ENCODE measurements around the gene ITGA8.
"Not testable (repeated sequence)": the region's sequence is repeated elsewhere in the genome, so short reads cannot be mapped to it uniquely, and the experiment has no call there.

Gene ITGA8

DNA sequence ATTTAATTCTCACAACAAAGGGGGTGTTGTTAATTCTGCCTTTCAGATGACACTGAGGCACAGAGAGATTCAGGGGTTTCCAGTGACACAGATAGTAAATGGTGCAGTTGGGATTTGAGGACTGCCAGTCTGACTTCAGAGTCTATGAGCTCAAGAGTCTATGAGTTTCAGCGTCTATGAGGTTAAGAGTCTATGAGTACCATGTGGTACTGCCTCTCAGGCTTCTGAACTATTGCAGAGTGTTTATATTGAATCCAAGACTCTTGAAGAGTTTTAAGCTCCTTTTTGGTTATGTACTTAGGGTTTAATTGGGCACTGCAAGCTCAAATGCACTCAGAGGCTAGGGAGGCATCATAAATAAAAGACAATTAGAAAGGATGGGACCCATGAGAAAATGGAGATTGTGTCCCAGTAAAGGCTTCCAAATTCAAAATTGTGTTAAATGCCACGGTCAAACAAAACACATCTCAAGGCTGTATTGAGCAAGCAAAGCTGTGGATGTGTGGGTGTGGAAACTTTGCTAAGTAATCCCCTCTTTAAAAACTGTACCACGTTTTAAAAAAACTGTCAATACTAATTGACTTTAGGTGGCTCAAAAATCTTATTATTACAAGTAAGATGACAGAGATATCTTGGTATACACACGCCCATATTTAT is 224.7 kb downstream of the ITGA8 start:
- DNase-seq (ENCODE audit: low spot score), result no peak

DNA sequence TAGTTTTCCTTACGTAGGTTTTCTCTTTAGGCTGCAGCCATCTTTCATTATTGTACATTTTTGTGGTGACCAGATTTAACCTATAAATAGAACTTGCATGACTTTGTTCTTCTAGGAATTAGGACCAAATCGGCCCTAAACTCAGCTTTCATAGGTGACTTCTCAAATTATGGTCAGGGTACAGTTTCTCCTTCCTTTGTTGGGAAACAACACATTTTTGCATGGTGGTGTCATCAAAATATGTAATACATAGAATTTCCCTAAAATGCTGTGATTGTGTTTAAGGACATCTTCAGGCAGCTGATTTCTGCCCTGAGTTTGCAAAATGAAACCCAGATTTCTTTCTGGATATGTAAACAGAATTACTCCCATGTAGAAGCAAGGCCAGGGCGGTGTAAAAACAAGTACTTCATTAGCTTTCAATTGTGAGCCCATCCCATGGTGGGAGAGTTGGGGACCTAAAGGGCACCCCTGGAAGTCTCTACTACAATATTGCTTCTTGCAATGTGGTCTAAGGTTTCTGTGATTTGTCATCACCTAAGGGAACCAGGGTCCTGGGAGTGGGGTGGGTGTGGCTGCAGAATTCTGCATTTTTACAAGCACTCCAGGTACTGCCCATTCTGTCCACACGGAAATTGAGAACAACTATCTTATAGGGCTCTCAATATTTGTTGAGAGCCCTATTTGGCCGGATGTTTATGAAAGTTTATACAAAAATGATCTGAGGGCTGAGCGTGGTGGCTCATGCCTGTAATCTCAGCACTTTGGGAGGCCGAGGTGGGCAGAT is 227.7 kb downstream of the ITGA8 start:
- DNase-seq (ENCODE audit: low spot score), result no peak

DNA sequence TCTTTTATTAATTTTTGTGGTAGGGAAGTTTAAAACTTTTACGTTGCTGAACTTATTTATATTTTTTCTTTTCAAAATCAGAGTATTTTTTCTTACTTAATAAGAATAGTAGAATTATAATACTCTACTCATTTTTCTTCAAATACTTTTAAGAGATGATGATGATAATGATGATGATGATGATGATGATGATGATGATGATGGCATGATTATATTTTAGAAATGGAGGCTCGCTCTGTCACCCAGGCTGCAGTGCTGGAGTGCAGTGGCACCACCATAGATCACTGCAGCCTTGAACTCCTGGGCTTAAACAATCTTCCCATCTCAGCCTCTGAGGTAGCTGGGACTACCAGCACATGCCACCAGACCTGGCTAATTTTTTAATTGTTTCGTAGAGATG is 230.3 kb downstream of the ITGA8 start:
- DNase-seq (ENCODE audit: low spot score), result no peak

DNA sequence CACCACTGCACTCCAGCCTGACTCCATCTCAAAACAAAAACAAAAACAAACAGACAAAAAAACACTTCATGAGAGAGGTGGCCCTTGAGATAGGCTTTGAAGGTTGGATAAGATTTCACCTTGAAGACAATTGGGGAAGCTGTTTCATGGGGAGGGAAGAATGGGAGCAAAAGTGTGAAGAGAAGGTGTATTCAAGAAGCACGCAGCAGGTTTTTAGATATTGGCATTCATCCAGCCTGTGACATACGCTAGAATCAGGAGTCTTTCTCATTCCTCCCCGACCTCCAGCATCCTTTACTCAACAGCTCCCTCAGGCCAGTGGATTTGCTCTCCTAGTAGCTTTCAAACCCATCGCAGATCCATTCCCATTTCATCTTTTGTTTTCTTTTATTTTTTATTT is 232.3 kb downstream of the ITGA8 start:
- no peak for DNase-seq (ENCODE audit: low spot score)

DNA sequence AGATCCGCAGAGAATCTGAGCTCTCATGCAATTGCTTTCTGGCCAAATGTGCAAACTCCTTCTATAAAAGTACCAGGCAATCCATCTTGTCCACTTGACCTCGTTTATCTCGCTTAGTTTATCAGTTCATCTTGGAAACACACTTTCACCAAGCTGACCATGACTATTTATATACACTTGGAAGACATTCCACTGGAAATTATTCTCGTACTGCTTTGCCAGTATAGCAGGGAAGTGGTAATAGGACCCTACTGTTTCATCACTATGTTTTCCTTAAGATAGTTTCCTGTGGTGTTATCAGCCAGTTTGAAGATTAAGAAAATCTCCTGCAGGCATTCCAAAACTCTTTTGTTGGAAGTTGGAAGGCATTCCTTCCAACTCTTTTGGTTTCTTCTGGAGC is 233.3 kb downstream of the ITGA8 start:
- no peak for DNase-seq (ENCODE audit: low spot score)

DNA sequence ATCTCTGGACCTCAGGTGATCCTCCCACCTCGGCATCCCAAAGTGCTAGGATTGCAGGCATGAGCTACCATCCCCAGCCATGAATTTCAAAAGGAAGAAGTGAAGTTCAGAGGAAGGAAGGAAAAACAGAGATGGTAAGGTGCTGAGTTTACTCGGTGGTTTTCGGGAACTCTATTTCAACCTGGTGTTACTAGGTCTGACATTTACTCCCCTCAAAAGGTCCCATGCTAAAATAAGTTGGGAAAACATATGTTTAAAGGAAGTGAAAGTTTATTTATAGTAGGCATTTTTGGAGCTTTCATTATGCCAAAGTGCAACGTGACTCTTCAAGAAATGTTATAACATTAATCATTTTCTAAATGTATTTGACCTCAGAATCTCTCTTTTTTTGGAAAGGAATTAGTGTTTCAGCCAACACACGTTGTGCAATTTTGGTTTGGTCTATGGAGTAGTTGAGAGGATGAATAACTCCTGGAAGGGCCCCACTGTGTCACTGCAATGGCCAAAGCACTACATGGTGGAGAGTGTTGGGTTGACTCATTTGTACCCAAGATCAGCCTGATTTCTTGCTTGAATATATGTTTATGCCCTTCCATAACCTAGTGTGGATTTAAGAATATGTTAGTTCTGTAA is 233.9 kb downstream of the ITGA8 start:
- DNase-seq (ENCODE audit: low spot score), result no peak

DNA sequence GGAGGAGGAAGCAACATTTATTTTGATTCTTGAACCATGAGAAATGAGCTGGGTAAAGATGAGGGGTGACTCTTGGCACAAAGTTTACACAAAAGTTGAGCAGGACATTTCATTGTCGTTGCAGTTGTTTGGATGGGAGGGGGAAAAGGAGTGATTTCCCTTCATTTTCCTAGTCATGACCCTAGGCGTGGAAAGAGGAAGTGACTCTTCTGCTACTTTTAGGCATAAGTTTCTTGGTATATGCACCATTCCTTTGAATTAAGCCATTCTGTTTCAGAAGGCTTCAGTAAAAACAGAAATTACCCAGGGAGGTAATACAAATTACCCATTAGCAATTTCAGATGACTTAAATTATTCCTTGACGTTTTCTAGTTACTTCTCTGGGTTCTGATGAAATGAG is 234.7 kb downstream of the ITGA8 start:
- DNase-seq (ENCODE audit: low spot score), result no peak

DNA sequence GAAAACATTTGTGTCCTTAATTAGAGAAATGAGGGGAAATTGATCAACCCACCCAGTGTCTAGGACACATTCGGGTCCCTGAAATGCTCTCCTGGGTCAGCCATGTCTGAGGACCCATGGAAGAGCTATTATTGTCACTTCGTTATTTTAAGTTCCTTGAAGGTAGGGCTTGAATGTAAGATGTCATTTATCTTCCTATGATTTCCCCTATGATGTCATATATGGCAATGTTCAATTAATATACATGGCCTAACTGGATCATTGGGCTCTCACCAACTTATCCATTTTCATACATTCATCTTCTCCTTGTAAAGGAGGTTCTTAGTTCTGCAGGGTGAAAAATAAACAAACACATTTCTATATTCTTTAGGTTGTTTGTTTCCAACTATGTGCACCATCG is 235.6 kb downstream of the ITGA8 start:
- no peak for DNase-seq (ENCODE audit: low spot score)

DNA sequence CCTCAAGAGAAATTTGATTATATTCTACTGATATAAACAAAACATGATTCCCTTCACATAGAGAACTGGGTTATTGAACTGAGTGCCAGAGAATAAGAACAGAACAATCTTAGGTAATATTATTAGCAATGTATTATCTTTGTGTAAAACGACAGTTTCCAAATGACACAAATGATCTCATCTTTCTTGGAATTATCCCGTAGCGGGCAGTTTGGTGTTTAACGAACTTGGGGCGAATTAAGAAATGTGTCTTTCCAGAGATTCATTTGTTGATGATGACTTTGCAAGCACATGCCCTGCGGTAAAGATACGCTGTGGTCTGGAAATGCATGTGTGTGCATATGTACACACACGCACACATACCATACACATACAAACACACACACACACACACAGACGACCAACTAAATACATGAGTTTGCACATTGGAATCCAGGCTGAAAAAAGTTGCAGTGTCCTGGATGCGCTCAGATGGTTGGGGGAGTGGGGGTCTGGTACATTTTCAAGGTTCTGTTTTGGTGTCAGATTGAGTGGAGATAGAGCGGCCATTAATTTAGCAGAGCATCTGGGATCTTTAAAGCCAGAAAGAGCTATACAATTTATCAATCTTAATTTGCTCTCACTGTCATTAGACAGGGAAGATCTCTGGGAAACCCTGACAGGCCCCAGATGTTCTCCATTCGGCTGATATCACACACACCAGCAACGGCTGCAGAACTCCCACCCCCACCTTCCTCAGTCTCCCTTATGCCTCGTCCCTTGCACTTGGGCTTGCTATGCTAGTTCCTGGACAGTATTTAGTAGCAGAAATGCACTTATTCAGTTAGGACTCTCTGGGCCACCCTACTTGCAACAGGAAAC is 236.3 kb downstream of the ITGA8 start:
- DNase-seq (ENCODE audit: low spot score), result no peak

DNA sequence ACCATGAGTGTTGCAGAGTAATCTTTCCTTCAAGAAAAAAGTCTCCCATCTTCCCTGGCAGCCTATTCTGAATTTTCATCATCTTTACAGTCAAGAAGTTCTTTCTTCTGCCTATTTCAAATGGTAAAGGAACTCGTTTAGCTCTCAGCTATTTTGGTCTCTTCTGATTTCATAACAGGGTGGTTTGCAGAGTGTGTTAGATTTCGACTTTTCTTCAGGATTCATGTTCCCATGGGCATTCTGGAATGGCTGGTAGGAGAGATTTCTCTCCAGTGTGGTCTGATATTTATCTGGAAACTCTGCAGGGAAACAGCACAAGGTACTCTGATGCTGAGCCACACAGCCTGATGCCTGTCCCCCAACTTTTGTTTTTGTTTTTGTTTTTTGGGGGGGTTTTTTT is 237.6 kb downstream of the ITGA8 start:
- DNase-seq (ENCODE audit: low spot score), result no peak

DNA sequence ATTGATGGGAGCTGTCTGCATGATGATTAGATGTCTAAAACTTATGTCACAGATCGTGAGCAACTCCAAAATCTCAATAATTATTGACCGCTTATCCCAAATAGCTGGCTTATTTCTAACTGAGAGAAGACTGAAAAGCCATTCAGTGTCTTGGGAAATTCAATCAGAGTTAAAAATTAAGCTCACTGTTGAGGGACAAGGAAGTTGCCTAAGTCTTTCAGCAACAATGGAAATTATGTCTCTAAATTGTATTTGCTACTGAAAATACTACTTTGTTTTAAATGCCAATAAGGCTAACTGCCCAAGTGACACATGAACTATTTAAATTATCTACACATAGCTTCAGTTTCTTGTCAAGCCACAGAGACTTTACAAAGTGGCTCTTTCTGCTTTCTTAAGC is 240.8 kb downstream of the ITGA8 start:
- DNase-seq (ENCODE audit: low spot score), result no peak

DNA sequence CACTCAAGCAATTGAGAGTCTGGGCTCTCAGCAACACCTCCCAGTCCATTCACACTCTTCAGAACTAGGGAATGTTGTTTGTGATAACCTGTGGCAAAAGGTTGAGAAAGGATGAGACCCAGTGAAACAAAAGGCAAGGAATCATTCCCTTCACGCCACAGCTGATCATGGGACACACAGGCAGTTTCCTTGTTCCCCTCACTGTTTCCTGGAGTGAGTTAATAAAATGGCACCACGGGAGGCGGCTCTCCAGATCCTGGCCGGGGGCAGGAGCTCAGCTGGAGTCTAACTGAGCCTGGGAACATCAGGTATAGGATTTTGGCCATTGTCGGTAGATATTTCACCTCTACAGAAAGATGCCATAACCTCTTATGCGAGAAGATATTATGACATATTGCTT is 241.3 kb downstream of the ITGA8 start:
- no peak for DNase-seq (ENCODE audit: low spot score)

DNA sequence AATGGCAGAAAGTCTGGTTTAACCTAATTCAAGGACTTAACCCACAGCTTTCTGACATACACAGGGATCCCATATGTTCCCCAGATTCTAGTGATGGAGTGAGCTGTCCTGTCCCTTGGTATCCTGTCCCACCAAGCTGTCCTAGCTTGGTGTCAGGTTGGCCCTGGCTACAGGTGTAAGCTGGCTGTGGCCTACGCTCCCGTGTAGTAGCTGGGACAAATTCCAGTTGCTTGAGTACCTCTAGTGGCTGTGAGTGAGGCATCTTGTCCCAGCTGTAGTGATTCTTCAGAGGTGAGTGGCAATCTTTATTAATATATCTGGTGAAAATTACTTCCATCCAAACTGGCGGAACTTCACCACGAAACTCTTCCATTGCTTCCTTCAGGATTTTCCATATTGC is 243.4 kb downstream of the ITGA8 start:
- no peak for DNase-seq (ENCODE audit: low spot score)

DNA sequence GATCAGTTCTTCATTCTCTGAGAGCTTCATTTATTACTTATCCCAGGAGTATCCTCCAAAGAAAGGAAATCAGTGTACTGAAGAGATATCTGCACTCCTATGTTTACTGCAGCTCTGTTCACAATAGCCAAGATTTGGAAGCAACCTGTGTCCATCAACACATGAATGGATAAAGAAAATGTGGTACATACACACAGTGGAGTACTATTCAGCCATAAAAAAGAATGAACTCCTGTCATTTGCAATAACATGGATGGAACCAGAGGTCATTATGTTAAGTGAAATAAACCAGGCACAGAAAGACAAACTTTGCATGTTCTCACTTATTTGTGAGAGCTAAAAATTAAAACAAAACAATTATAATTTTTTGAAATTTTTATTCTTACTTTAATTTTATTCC is 244.3 kb downstream of the ITGA8 start:
- DNase-seq (ENCODE audit: low spot score), result not testable (repeated sequence)

DNA sequence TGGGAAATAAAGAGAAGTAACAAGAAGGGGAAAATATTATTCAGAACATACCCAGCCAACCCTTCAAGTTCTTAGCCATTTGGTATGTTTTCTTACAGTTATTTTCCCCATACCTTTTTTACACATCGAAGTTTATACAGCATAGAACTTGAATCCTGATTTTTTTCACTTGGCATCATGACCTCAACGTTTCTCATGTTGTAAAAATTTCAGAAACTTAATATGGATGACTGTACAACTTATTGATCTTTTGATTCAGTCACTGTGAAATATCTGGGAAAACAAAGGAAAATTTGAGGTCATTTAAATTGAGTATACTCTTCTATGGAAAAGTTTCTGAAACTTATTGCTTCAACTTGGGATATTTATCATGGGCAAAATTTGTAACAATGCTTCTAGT is 245.1 kb downstream of the ITGA8 start:
- DNase-seq (ENCODE audit: low spot score), result no peak

DNA sequence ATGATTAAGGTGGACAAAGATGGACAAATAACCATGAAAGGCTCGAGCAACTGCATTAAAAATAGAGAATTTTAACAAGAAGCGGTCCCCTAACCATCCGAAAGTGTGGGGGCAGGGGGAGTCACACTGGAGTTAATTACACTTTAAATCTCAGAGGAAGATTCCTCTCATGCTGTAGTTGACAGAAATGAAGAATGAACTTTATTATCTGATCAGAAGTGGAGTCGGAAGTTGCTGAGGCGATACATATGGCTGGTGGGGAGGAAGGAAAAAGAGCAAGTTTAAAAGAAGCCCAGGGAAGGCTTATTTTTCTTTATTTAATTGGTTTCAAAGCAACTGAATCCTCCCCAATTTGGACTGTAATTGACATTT is 246.3 kb downstream of the ITGA8 start:
- DNase-seq (ENCODE audit: low spot score), result no peak

DNA sequence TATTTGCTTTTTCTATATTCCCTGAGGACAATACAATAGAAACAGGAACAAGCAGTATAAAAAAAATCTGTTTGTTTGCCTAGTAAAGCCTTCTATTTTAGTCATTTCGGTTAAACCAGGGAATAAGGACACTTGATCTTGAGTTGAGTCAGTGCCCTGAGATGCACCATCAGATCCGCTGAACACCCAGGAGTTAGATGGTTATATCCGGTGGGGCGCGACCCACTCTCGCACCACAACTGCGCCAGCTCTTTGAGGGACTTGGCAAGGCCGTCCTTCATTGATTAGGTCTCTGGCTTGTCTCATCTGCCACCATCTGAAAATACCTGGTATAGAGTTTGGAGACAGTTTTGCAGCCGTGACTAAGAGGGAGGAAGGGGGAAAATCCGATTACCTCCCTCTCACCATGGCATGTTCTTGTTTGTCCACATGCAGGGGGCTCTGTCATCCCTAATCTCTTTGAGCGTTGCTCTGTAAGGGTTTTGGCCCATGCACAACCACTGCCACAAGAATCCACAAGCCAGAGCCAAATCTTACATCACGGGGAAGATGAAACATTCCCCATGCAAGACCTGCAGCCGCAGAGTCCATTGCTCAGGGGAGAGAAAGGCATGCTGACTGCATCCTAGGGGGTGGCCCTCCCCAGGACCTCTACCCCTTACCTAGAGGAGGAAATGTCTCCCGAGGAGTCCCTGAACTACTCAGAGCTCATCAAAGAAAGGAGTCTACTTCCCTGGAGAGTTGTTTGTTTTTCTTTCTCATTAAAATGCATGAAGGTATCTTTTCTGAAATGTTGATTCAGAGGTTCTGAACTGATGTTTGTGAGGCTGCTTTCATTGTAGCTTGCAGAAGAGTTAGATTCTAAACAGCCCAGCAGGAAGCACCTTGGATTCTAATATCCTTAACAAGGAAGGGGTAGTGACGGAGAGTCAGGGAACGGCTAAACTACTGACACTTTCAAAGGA is 247.0 kb downstream of the ITGA8 start:
- no peak for DNase-seq (ENCODE audit: low spot score)

DNA sequence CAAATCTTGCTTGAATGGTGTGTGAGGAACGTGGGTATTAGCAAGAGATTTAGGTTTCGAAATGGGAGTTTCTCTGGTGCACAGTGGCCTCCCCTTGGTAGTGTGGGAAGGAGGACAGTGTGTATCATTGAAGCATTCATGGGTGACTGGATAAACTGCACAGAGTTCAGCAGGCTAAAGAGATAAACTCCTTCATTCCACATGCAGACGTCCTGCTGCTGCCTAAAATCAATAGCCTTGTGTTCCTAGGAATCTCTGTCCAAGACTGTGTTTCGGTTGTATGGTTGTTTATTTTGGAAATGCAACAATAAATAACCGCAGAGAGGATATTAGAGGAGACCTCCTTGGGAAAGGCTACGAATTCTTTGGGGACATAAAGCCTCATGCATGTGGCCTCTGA is 247.7 kb downstream of the ITGA8 start:
- no peak for DNase-seq (ENCODE audit: low spot score)

DNA sequence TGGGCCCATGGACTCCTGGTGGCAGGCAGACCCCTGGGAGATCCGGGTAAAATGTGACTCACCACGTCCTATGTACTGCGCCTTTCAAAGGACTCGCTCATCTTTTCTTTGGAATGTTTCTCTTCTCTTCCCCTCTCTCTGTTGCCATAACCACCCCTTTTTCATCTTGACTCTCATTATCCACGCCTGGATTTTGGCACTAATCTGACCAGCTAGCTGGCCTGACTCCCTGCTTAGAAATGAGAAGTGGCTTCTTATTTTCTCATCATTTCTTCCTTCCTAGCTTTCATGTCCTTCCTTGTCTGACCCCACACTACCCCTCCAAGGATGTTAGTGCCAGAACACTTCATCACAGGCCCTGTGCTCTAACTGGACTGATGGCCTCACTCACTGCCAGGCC is 250.6 kb downstream of the ITGA8 start:
- DNase-seq (ENCODE audit: low spot score), result no peak

DNA sequence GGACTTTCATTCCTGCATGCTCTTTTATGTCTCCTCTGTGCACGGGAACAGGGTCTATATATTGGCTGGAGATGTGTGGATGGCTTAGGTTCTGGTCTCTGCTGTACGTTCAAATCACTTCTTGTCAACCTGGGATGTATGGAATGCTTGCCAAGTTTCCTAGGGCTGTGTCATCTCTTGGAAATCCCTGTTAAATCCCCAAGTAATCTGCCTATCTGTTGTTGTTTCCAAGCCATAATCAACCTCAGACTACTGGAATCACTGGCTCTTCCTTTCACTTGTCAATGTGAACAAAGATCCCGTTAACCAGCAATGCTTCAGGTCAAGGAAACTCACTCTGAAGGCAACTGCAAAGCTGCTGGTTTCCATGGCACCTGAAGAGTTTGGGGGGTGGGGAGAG is 255.3 kb downstream of the ITGA8 start:
- DNase-seq (ENCODE audit: low spot score), result no peak
